ENCODE data around the gene CEP250. TPM values are rescaled to one million over a fixed set of nuclear protein-coding genes. Genes with fewer than 3 reads are reported as not detected.
A peak's percentile ranks its signal among the peaks of the same experiment; 100 is the strongest.

The CEP250 gene
- total RNA-seq, 1 experiment from 2014 or later, result 52.5 TPM

GRCh38 chr20:35511814-35512420 lies 56.5 kb downstream of the CEP250 start:
- no peaks in the 10 kb centered on the region for H3K79me2 ChIP-seq (ENCODE audit: low read length)
- peaks cover 4% of the 10 kb centered on the region for H3F3A ChIP-seq (ENCODE audit: low read length, unreplicated experiment)
- BruUV-seq (replicated peaks), result no TSS peak
- no peaks in the 10 kb centered on the region for H3K9me2 ChIP-seq (replicated peaks; ENCODE audit: low read length)
- no peak overlapping the region for H3K4me3 ChIP-seq (ENCODE audit: low read length)
- H2AFZ ChIP-seq (ENCODE audit: low read length), result no peak overlapping the region
- TF ChIP-seq EZH2 (IDR thresholded peaks at IDR 0.05; ENCODE audit: low read length, unreplicated experiment) (no peak), CTCF (conservative IDR thresholded peaks at IDR 0.05; ENCODE audit: low read depth, low read length) (peak; percentile 92)
- H3K27ac ChIP-seq (ENCODE audit: low read length), result no peak overlapping the region
- peaks cover 19% of the 10 kb centered on the region; the same call in 1 of the 2 replicates for H3K36me3 ChIP-seq (ENCODE audit: low read depth, low read length)
- H3K4me1 ChIP-seq (ENCODE audit: insufficient read depth, low read length), result peaks cover 25% of the 10 kb centered on the region
- ChIA-PET CTCF (interaction anchor here (0.6 kb wide), 1 partner anchor 228 kb away, joined by 3 read pairs; no protein-coding TSS in a partner anchor), POLR2A (ENCODE audit: unreplicated experiment) (no interaction called here)
- H3K27me3 ChIP-seq (ENCODE audit: low read length), result no peaks in the 10 kb centered on the region
- DNase-seq (peak; percentile 68), ATAC-seq (0 out of 2 replicates have a peak, but pooled peaks have one; percentile 5)
- H3K9me3 ChIP-seq (ENCODE audit: low read length), result no peaks in the 10 kb centered on the region
- no peaks in the 10 kb centered on the region for H4K20me1 ChIP-seq (ENCODE audit: low read length)
- intact Hi-C loops (cut with micrococcal nuclease), result loop anchor here (2.0 to 10.0 kb wide), 2 partner anchors 29 to 153 kb away; partner anchors contain the start of genes CPNE1 and RBM12
- H3K4me2 ChIP-seq (ENCODE audit: low read length), result no peak overlapping the region
- H3K9ac ChIP-seq (ENCODE audit: low read length), result no peak overlapping the region

GRCh38 chr20:35514371-35514932 lies 59.1 kb downstream of the CEP250 start:
- H3K4me2 ChIP-seq (ENCODE audit: low read length), result no peak overlapping the region
- ChIA-PET POLR2A (ENCODE audit: unreplicated experiment) (interaction anchor here (0.5 kb wide), 1 partner anchor 75 kb away, joined by 3 read pairs; no protein-coding TSS in a partner anchor), CTCF (no interaction called here)
- BruUV-seq (replicated peaks), result TSS peak; percentile 8
- peaks cover 18% of the 10 kb centered on the region; the same call in 1 of the 2 replicates for H3K36me3 ChIP-seq (ENCODE audit: low read depth, low read length)
- peaks cover 4% of the 10 kb centered on the region for H3F3A ChIP-seq (ENCODE audit: low read length, unreplicated experiment)
- no peak overlapping the region for H3K27ac ChIP-seq (ENCODE audit: low read length)
- H2AFZ ChIP-seq (ENCODE audit: low read length), result no peak overlapping the region
- peaks cover 25% of the 10 kb centered on the region for H3K4me1 ChIP-seq (ENCODE audit: insufficient read depth, low read length)
- H3K79me2 ChIP-seq (ENCODE audit: low read length), result no peaks in the 10 kb centered on the region
- TF ChIP-seq EZH2 (IDR thresholded peaks at IDR 0.05; ENCODE audit: low read length, unreplicated experiment) (no peak), EZH2phosphoT487 (IDR thresholded peaks at IDR 0.05; ENCODE audit: borderline replicate concordance, low read length) (no peak), CTCF (conservative IDR thresholded peaks at IDR 0.05; ENCODE audit: low read depth, low read length) (no peak)
- no peaks in the 10 kb centered on the region for H3K27me3 ChIP-seq (ENCODE audit: low read length)
- no peaks in the 10 kb centered on the region for H3K9me2 ChIP-seq (replicated peaks; ENCODE audit: low read length)
- no peaks in the 10 kb centered on the region for H3K9me3 ChIP-seq (ENCODE audit: low read length)
- intact Hi-C loops (cut with micrococcal nuclease), result loop anchor here (10.0 kb wide), 1 partner anchor 150 kb away; the partner anchor contains the start of genes CPNE1 and RBM12
- no peak overlapping the region for H3K4me3 ChIP-seq (ENCODE audit: low read length)
- no peak overlapping the region for H3K9ac ChIP-seq (ENCODE audit: low read length)
- ATAC-seq, result no peak
- DNase-seq, result no peak
- no peaks in the 10 kb centered on the region for H4K20me1 ChIP-seq (ENCODE audit: low read length)

GRCh38 chr20:35515341-35515740 lies 59.9 kb downstream of the CEP250 start:
- Histone ChIP-seq H2AFZ (ENCODE audit: low read length) (no peak overlapping the region), H3K27me3 (ENCODE audit: low read length) (no peaks in the 10 kb centered on the region), H3K4me1 (ENCODE audit: insufficient read depth, low read length) (peaks cover 25% of the 10 kb centered on the region), H3K36me3 (ENCODE audit: low read depth, low read length) (peaks cover 14% of the 10 kb centered on the region; the same call in 1 of the 2 replicates), H3K79me2 (ENCODE audit: low read length) (no peaks in the 10 kb centered on the region), H3K4me3 (ENCODE audit: low read length) (no peak overlapping the region), H3K9me3 (ENCODE audit: low read length) (no peaks in the 10 kb centered on the region), H4K20me1 (ENCODE audit: low read length) (no peaks in the 10 kb centered on the region), H3K9me2 (replicated peaks; ENCODE audit: low read length) (no peaks in the 10 kb centered on the region), H3F3A (ENCODE audit: low read length, unreplicated experiment) (peaks cover 4% of the 10 kb centered on the region), H3K4me2 (ENCODE audit: low read length) (peak overlapping the region; percentile 72), H3K27ac (ENCODE audit: low read length) (peak overlapping the region; percentile 89), H3K9ac (ENCODE audit: low read length) (peak overlapping the region; percentile 24; the same call in 1 of the 2 replicates)
- no peak for DNase-seq
- no peak for ATAC-seq
- POLR2A ChIA-PET (ENCODE audit: unreplicated experiment), result interaction anchor here (0.7 kb wide), 1 partner anchor 1403 kb away, joined by 4 read pairs; the partner anchor contains the start of gene EIF2S2
- BruUV-seq (replicated peaks), result no TSS peak
- intact Hi-C loops (cut with micrococcal nuclease), result loop anchor here (10.0 kb wide), 1 partner anchor 149 kb away; the partner anchor contains the start of genes CPNE1 and RBM12
- TF ChIP-seq EZH2 (IDR thresholded peaks at IDR 0.05; ENCODE audit: low read length, unreplicated experiment), result no peak
- TF ChIP-seq CTCF (conservative IDR thresholded peaks at IDR 0.05; ENCODE audit: low read depth, low read length), result no peak
- no peak for TF ChIP-seq EZH2phosphoT487 (IDR thresholded peaks at IDR 0.05; ENCODE audit: borderline replicate concordance, low read length)
- CTCF ChIA-PET, result no interaction called here
